SW480 (cell line): ENCODE data around the gene SPON1.

Source experiments
- DNase-seq: peaks from one replicate; pipeline ENCODE4 v3.0.0-alpha.2; 2016; ENCODE audit warnings: low spot score

The SPON1 gene

DNA sequence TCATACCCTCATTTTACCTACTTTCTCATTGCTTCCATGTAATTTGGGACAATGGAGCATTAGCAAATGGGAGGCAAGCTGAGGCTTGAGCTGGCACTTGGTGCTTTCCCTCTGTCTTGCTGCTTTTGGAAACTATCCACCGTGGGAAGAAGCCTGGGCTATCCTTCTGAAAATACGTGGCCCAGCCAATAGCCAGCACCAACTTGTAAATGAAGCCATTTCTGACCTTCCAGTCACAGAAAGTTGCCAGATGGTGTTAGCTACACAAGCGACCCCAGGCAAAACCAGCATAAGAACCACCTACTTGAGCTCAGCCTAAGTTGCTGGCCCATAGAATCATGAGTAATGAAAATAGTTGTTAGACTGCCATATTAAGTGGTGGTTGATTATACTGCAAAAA lies 18.5 kb upstream of the SPON1 start:
- DNase-seq, result no peak

GRCh38 chr11:13944911-13945425 lies 17.6 kb upstream of the SPON1 start:
- DNase-seq, result no peak

GRCh38 chr11:13947379-13947778 lies 15.1 kb upstream of the SPON1 start:
- no peak for DNase-seq

- DNase-seq, result no peak
These were observed 12.6 kb upstream of the SPON1 start for GRCh38 chr11:13949876-13950275.

- DNase-seq, result no peak
These were observed 10.3 kb upstream of the SPON1 start for GRCh38 chr11:13952221-13952620.

DNA sequence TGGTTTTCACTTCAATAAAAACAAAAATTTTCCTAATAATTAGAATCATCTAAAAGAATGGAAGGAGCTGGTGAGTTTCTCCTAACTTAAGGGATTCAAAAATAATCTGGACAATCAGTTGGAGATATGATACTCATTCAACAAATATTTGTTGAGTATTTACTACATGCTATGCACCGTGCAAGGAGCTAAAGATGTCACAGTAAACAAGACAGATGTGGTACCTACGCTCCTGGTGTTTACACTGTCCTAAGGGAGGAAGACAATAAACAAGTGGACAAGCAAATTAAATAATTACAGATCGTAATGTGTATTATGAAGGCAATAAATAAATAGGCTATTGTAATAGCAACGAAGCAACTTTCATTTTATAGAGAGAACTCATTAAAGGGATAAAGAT lies 9.9 kb upstream of the SPON1 start:
- no peak for DNase-seq

DNA sequence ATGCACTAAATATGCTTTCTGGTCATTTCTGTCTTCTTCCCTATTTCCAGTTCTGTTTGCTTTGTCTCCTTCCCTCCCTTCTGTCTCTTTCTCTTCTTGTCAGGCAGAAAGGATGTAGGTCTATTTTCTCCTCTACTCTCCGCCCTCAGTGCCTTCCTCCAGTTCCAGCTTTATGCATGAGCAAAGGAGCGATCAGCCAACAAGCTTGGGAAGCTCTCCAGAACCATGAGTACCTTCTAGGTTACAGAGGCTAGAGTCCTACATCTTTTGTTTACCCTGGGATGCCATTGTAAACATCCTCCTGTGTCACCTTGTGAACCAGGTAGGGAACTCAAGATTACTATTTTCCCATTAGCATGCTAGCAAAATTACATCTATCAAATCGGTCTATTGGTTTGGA lies 7.9 kb upstream of the SPON1 start:
- DNase-seq, result no peak

- DNase-seq, result peak; percentile 48
These were observed 6.5 kb upstream of the SPON1 start for GRCh38 chr11:13955971-13956421.

GRCh38 chr11:13956988-13957387 lies 5.5 kb upstream of the SPON1 start:
- no peak for DNase-seq

DNA sequence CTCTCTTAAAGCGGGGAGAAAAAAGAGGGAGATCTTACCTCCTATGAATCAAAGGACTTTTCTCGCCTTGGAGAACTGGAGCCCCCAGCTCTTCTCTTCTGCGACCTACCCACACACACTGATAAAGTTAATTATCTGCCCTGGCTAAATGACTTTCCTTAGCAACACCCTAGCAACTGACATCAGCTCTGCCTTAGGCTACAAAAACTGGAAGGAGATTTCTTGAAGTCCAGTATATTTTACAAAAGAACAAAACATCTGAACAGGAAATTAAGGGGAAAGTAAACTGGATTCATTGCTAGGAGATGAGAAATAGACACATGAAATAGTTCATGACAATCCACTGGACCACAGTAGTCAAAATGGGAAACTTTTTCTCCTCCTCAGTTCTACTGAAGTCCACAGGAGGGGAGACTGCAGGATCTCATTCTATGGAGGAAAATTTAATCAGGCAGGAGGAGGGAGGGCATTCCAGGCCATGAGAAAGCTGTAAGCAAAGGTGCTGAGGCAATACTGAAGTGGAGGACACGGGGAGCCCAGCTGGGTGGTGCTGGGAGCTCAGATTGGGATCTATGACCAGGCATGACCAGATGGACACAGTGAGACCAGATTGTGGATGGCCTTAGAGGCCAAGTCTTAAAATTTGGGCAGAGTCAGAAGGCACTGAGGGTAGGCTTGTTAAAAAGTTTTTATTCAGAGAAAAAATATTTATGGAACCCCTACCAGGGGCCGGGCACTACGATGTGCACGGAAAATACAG lies 3.7 kb upstream of the SPON1 start:
- no peak for DNase-seq

GRCh38 chr11:13962198-13962561 lies 343 bp upstream of the SPON1 start:
- DNase-seq, result no peak

- no peak for DNase-seq
These were observed 836 bp downstream of the SPON1 start for GRCh38 chr11:13963169-13963948.

DNA sequence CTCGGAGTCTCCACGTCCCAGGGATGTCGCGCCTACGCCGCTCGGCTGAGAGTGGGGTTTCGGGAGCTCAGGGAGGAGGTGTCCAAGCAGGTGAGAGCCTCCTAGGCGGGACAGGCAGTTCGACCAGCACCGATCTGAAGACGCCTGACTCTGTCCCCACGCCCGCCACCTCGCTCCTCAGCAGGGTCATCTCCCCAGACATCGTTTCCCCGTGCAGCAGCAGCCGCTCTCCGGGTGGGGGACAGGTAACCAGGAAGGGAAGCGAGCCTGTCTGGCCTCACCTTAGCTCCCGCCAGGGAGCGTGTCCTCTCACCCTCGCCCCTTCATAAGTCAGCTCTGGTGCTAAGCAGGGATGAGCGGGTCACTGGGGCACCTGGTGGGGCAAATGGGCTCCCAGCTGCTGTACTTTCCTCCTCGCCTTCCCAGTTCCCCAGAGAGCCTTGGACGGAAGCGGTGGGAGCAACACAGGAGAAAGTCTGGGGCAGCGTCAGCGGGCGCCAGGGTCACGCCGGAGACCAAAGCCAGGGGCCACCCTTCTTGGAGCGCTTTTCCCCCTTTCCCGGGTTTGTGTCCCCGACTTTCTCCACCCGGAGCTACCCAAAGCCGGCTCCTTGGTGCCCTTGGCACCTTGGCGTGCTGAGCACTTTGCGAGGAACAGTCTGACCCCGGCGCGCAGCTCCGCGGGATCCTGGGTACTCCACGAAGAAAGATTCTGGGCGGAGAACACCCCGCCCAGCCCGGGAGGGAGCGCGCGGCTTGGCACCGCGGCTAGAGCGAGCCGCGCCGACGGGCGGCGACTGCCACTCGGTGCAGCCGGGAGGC lies 1.6 kb downstream of the SPON1 start:
- DNase-seq, result no peak

- no peak for DNase-seq
These were observed 2.2 kb downstream of the SPON1 start for GRCh38 chr11:13964771-13965074.

DNA sequence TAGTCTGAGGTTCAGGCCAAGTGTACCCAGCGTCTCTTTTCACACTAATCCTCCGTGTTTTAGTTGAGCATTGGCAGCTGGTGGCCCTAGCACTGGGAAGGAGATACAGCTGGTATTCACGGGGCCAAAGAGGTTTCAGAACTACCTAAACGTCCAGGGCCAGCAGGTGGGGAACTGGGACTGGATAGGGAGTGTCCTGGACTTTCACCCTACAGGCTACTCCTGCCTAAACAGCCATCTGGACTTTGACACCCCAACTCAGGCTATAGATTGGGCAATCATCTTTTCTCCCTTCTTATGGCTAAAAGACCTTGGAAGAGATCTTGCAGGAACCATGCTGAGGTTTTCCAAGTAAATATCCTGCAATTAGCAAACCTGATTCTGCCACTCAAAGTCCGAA lies 2.8 kb downstream of the SPON1 start:
- peak; percentile 69 for DNase-seq

- no peak for DNase-seq
These were observed 3.5 kb downstream of the SPON1 start for GRCh38 chr11:13966013-13966412.

GRCh38 chr11:13966486-13966885 lies 4.0 kb downstream of the SPON1 start:
- DNase-seq, result no peak

- DNase-seq, result peak; percentile 69
These were observed 8.5 kb downstream of the SPON1 start for GRCh38 chr11:13970986-13971385.

DNA sequence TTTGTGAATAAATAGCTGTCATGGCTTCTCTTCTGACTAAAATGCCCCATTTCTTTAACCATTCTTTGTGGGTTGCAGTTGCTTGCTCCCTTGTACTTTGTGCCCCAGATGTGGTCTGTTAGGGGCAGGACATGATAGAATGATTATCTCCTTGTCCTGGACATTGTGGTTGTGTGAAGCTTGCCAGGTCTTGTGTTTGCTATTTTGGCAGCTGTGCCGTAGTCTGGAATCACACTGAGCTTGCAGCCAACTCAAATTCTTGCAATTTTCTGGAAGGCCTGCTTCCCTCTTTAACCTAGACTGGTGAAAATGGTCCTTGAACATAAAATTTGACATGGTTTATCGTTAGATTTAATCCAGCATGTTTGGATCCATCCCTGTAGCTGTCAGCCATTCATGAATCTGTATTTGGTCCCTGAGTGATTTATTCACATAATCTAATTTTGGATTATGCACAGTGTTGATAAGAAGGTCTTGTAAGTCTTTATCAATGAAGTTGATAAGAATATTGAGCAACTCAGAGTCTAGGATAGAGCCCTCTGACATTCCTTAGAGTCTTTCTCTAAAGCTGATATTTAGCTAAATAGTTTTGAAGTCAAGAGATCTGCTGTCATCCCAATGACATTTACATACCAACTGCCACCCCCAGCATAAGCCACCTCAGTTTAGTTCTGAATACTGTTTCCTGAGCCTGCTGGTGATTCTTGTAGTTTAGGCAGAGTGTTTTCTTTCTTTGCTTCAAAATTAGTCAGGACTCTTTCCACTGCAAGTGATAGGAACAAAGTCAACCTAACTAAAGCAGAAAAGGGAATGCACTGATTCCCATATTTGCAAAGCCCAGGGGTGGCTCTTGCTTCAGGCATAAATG lies 9.8 kb downstream of the SPON1 start:
- DNase-seq, result no peak

GRCh38 chr11:13972944-13973343 lies 10.4 kb downstream of the SPON1 start:
- DNase-seq, result no peak

GRCh38 chr11:13974631-13975030 lies 12.1 kb downstream of the SPON1 start:
- DNase-seq, result no peak
